ENCODE measurements around the gene LCN2. TPM values are rescaled to one million over a fixed set of nuclear protein-coding genes. Genes with fewer than 3 reads are reported as not detected.

LCN2 gene
- total and polyA plus RNA-seq, 9 of the 15 experiments (the other 6 are each of a cell fraction or from before 2014, with no cell fraction given) = 0.10 to 1.2 (median 0.44) TPM; not detected in 1

DNA sequence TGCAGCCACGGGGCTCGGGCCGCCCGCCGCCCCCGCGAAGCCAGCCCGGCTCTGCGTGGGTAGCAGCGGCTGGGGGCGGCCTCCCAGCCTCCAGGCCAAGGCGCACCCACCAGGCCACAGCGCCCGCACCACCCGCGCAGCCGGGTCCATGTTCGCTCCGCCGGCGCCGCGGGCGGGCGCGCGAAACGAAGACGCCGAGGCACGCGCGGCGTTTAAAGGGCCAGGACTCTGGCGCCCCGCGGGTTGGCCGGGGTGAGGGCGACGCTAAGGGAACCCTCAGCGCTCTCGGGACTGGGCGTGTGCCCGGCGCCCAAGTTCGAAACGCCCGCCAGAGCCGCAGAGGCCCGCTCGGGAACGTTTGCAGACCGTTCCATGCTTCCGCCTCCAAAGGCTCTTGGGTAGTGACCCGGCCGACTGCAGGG, 21.7 kb upstream of the LCN2 start, which contains the start of gene PTGES2 (continued):
- TF ChIP-seq BCLAF1 (IDR thresholded peaks at IDR 0.05; ENCODE audit: borderline replicate concordance in 1 of 2, control insufficient read depth in 1 of 2, low read depth in 2 of 2, low read length in 1 of 2) (no peak), HMG20B (CRISPR knock-in tag; IDR thresholded peaks at IDR 0.05) (no peak), MAFF (IDR thresholded peaks at IDR 0.05; ENCODE audit: low read length) (no peak), MNT (conservative IDR thresholded peaks at IDR 0.05) (0 out of 4 replicates have a peak, but pooled peaks of 1 of the 2 experiments have one; percentile 89), ZNF175 (CRISPR knock-in tag; IDR thresholded peaks at IDR 0.05; ENCODE audit: low read depth) (no peak), GTF2F1 (IDR thresholded peaks at IDR 0.05; ENCODE audit: low read depth, low read length) (no peak), CREB3L1 (IDR thresholded peaks at IDR 0.05; ENCODE audit: borderline replicate concordance, low read depth) (0 out of 2 replicates have a peak, but pooled peaks have one; percentile 31), ZNF133 (CRISPR knock-in tag; IDR thresholded peaks at IDR 0.05) (no peak), SRSF3 (IDR thresholded peaks at IDR 0.05; ENCODE audit: insufficient read depth, low read length) (0 out of 2 replicates have a peak, but pooled peaks have one; percentile 12), MAFK (IDR thresholded peaks at IDR 0.05; ENCODE audit: low read length) (no peak), TGIF2 (CRISPR knock-in tag; IDR thresholded peaks at IDR 0.05) (no peak), SAFB (IDR thresholded peaks at IDR 0.05; ENCODE audit: borderline replicate concordance, low read depth, low read length) (peak; percentile 33; the same call in 1 of the 2 replicates), HDAC3 (IDR thresholded peaks at IDR 0.05; ENCODE audit: borderline replicate concordance, partially characterized antibody) (no peak), NONO (IDR thresholded peaks at IDR 0.05; ENCODE audit: low read depth in 2 of 2, low read length in 1 of 2) (peak in 1 of 2 experiments; percentile 84; a peak in 2 of 4 replicates), KDM2B (CRISPR knock-in tag; IDR thresholded peaks at IDR 0.05) (no peak), CCNT2 (IDR thresholded peaks at IDR 0.05; ENCODE audit: borderline replicate concordance, extremely low read depth, insufficient read length, low read depth, low read length) (peak; percentile 60), HCFC1 (IDR thresholded peaks at IDR 0.05; ENCODE audit: low read depth, low read length) (peak; percentile 35; the same call in 1 of the 2 replicates), CBFA2T2 (conservative IDR thresholded peaks at IDR 0.05) (no peak), NFIX (CRISPR knock-in tag; IDR thresholded peaks at IDR 0.05; ENCODE audit: low read depth) (no peak), PHF20 (IDR thresholded peaks at IDR 0.05; ENCODE audit: partially characterized antibody) (peak; percentile 25)
- TF ChIP-seq, protein P1, sequence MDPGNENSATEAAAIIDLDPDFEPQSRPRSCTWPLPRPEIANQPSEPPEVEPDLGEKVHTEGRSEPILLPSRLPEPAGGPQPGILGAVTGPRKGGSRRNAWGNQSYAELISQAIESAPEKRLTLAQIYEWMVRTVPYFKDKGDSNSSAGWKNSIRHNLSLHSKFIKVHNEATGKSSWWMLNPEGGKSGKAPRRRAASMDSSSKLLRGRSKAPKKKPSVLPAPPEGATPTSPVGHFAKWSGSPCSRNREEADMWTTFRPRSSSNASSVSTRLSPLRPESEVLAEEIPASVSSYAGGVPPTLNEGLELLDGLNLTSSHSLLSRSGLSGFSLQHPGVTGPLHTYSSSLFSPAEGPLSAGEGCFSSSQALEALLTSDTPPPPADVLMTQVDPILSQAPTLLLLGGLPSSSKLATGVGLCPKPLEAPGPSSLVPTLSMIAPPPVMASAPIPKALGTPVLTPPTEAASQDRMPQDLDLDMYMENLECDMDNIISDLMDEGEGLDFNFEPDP (CRISPR knock-in tag; IDR thresholded peaks at IDR 0.05) = no peak
